Renal cortex interstitium (tissue), 11 donors: ENCODE measurements around the gene DDIT4. TPM values are rescaled to one million over a fixed set of nuclear protein-coding genes. Genes with fewer than 3 reads are reported as not detected.
"Not testable (repeated sequence)": the region's sequence is repeated elsewhere in the genome, so short reads cannot be mapped to it uniquely, and the experiment has no call there.

ENCODE experiments used
- DNase-seq, 11 donors: peaks; one replicate each; pipeline ENCODE4 v3.0.0-alpha.2; 2013; ENCODE audit warnings: low read depth in 9 of 11, low spot score in 4 of 11; ENCODE audit errors: extremely low read depth in 1 of 11
- polyA plus RNA-seq, 3 donors: library from polyadenylated mRNA; unstranded; fragments of 120-200 nt; gene quantifications; one replicate each; pipeline ENCODE4 v1.2.1, GENCODE V29; 2013; ENCODE audit not compliant: insufficient read length in 3 of 3

Gene DDIT4
- polyA plus RNA-seq, 3 donors: 48.3 to 80.7 (median 67.8) TPM

DNA sequence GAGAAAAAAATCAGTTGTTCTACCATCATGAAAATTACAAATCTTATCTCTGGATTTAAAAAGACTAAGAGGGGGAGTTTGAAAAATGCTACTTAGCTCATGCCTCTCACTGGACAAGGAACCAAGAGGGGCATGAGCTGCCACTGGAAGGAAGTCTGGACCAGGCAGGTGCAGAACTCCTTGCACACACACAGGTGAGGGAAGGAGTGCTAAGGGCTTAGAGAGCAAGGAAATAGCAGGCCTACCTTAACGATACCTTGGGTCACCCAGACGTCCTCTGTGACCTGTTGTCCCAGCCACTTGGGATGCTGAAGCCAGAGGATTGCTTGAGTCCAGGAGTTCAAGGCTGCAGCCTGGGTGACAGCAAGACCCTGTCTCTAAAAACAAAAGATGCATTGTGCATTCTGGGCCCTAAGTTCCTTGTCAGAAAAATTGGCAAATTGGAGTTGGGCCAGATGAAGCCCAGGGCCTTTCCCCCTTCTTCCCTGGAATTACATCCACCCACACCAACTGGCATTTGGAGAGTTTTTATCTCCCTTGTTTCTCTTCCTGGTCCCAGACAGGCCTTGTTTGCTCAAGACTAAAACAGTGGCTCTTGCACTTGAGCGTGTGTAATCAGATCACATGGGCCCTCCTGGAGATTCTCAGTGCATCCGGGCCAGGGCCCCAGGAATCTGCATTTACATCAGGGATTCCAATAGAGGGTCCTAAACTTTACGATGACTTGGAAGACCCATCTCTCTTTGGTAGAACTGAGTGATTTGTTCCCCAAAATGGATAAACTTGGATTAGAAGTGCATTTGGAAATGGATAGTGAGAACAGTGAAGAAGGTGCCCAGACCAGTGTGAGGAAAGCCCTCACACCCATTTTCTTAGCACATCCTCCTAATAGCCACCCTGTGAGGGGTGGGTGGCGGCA lies 3.0 kb downstream of the DDIT4 start:
- DNase-seq: no peak

DNA sequence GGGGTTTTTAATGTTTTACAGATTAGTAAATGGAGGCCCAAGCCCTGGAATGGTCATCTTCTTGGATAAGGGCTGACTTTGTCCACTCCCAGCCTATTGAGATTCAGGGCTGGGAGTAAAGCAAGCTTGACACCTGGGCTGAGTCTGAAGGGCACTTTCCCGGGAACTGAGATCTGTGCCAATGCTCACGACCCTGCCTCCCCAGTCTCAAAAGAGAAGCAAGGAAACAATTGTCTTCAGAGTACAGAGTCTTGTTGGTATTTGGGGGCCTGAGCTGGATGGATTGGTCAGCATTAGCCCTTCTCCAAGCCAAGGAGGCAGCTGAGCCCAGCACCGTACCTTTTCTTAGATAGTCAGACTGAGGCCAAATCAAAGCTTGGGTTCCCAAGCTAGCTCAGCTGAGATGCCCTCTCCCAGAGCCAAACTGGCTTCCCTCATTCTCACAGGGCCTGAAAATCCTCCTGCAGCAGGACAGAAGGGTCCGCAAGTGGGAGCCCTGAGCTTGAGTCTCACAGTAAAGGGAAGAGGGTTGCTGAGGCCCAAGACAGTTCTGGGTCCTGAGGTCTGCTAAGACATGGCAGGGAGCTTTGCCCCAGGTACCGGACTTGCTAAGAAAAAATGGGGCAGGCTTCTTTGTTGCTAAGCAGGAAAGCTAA lies 3.7 kb downstream of the DDIT4 start:
- no peak for DNase-seq

DNA sequence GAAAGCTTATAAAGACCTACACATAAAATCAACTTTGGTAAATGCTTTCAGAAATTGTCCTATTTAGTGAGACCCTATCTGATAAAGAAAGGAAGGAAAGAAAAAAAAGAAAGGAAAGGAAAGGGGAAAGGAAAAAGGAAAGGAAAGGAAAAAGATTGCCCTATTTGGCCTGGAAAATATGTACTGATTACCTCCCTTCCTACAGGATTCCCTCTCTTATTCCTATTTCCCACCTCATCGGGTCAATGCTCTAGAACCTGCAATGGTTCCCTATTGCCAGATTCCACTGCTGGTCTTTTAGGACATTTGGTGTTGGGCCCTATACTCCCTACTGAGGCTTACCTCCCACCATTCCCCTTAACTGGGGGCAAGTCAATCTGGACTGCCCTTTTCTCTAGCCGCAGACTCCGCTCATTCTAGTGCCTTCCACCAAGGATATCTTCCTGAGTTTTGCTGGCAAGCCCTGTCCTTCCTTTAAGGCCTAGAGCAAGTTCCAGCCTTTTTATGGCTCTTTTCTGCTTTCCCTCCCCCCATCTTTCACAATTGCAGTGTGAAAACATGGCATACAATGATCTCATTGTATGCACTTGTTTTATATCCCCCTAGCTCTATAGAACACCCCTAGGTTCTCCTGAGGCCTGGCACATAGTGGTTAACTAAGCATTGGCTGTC lies 4.4 kb downstream of the DDIT4 start:
- DNase-seq: no peak

GRCh38 chr10:72278668-72279393 lies 5.1 kb downstream of the DDIT4 start:
- no peak for DNase-seq

GRCh38 chr10:72279587-72279986 lies 5.9 kb downstream of the DDIT4 start:
- not testable (repeated sequence) for DNase-seq

- no peak for DNase-seq
These were observed 9.4 kb downstream of the DDIT4 start for GRCh38 chr10:72283131-72283530.

- DNase-seq: no peak
These were observed 12.3 kb downstream of the DDIT4 start for GRCh38 chr10:72285972-72286521.

DNA sequence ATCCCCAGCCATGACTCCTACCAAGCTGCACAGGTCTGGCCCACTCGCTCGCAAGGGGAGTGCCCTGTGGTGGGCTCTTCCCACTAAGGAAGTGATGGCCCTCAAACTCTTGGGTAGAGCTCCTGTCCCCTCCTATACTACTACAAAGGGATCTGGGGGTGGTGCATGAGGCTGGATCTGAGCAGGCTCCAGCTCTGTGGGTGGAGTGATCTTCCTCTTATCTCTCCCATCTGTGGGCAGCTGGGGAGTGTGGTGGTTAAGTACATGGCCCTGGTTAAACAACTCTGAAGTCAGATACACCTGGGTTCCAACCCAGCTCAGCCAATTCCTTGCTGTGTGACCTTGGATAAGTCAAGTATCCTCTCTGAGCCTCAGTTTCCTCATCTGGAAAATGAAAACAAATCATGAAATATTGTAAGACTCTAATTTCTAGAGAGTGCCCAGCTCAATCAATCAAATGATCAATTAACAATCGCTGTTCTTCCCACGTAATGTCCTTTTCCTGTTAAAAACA lies 17.4 kb downstream of the DDIT4 start:
- DNase-seq: no peak

GRCh38 chr10:72292223-72292691 lies 18.5 kb downstream of the DDIT4 start:
- no peak for DNase-seq

DNA sequence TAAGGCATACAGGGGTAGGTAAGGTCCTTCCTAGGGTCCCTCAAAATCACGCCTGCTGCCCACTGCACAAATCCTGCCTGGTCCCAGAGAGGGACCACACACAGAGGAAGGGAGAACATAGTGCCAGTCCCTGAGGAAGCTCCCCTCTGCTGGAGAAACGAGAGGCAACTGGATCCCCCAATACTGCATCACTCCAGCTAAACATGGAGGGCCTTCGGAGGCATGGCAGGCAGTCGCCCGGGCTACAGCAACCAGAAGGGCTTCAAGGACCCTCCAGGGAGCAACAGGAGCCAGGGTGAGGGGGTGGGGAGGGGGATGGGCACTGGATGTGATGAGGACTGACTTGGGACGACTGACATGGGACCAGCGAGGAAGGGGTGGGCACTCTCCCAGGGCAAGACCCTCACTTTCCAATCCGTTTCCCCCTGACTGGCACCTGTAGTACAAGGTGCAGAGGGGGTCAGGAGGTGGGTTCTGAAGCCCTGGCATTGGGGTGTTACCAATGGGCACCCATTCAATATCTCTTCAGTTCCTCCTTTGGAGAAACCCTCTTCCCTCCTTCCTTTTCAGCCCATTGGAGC lies 21.7 kb downstream of the DDIT4 start:
- DNase-seq: no peak

GRCh38 chr10:72296829-72297280 lies 23.1 kb downstream of the DDIT4 start:
- DNase-seq: not testable (repeated sequence)

DNA sequence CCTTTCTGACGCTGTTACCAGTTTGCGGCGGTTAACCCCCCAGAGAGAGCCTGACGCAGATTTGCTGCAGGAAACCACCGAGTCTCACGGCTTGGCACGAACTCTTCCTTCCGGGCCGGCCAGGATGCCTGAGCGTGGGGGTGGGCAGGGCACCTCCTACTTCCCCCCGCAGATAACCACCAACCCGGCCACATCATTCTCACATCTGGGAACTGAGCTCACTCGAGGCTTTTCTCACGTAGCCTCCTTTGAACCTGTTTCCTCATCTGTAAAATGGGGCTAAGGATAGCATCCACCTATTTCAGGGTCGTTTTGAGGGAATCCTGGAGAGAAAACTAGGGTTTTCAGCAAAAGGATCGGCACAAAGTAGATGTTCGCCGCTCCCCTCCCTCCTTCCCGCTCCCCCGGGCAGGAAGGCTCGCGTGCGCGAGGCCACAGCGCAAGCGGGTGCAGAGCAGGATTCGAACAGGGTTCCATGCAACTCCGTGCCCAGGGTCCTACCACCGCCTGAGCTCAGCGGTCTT lies 23.6 kb downstream of the DDIT4 start:
- DNase-seq: peak in 1 of 11 donors; percentile 36

- peak in 10 of 11 donors; percentile 79 to 97 (median 96) for DNase-seq
These were observed 24.3 kb downstream of the DDIT4 start for GRCh38 chr10:72297805-72298591.

- no peak for DNase-seq
These were observed 25.1 kb downstream of the DDIT4 start for GRCh38 chr10:72298592-72299519.

GRCh38 chr10:72303424-72304128 lies 29.9 kb downstream of the DDIT4 start:
- no peak for DNase-seq
